Central memory CD8-positive, alpha-beta T cell (primary cell): ENCODE results near the gene HOXA9.

Source experiments
- ATAC-seq: fragments of 150-1000 bp; cut with Tn5 transposase; replicated peaks from 2 replicates; pipeline ENCODE4 v1.10.0; 2022; ENCODE audit warnings: mild to moderate bottlenecking, moderate FRiP score, moderate number of reproducible peaks; ENCODE audit not compliant: poor library complexity, severe bottlenecking; ENCODE audit errors: extremely low read depth
- DNase-seq, 2 donors: peaks; one replicate each; pipeline ENCODE4 v3.0.0; 2021; ENCODE audit warnings: low spot score in 2 of 2
- H3K27ac Mint-ChIP-seq: one replicate; pipeline ENCODE4 v1.8.0; 2022; ENCODE audit warnings: low read depth, mild to moderate bottlenecking, moderate library complexity, mixed read lengths
- H3K27me3 Mint-ChIP-seq: one replicate; pipeline ENCODE4 v1.8.0; 2022; ENCODE audit warnings: mixed read lengths
- H3K36me3 Mint-ChIP-seq: one replicate; pipeline ENCODE4 v1.8.0; 2022; ENCODE audit warnings: mild to moderate bottlenecking, moderate library complexity, mixed read lengths; ENCODE audit not compliant: insufficient read depth
- H3K4me1 Mint-ChIP-seq: one replicate; pipeline ENCODE4 v1.8.0; 2022; ENCODE audit warnings: mixed read lengths
- H3K4me3 Mint-ChIP-seq: one replicate; pipeline ENCODE4 v1.8.0; 2022; ENCODE audit warnings: mild to moderate bottlenecking, moderate library complexity, mixed read lengths
- H3K9me3 Mint-ChIP-seq: one replicate; pipeline ENCODE4 v1.8.0; 2022; ENCODE audit warnings: mixed read lengths

HOXA9 gene

DNA sequence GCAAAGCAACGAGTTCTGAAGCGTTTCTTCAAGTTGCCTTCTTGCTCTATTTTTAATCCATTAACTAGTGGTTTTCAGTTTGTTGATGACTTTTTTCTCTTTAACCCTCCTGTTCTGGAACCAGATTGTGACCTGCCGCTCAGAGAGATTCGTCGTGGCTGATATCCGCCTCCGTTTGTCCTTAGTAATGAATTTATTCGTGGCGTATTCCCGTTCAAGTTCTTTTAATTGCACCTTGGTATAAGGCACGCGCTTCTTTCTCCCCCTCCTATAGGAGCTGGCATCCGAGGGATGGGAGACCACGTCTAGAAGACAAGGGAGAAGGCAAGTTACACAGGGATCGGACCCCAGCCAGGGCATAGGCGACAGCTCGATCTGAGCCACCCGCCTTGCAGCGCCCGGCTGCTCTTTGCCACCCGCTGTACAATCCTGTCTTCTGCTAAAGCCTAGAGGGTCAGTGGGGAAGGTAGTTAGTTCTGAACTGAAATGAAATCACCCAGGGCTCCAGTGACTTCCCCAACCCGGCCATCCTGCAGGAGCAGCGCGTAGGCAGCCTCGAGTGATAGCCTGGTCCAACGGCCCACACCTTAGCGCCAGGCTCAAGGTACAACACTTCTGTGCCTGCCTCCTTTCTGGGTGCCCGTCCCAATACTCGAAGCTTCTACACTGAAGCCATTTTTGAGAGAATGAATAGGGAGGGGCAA is 33.0 kb upstream of the HOXA9 start:
- no peak for DNase-seq
- Mint-ChIP-seq H3K36me3 (peaks cover 17% of the 10 kb centered on the region), H3K27ac (peak overlapping the region; percentile 10), H3K9me3 (no peaks in the 10 kb centered on the region), H3K4me3 (peak overlapping the region; percentile 70), H3K27me3 (peaks cover 99% of the 10 kb centered on the region), H3K4me1 (peaks cover 32% of the 10 kb centered on the region)
- no peak for ATAC-seq

GRCh38 chr7:27197137-27198042 is 32.1 kb upstream of the HOXA9 start:
- Mint-ChIP-seq H3K4me1 (peaks cover 32% of the 10 kb centered on the region), H3K36me3 (peaks cover 17% of the 10 kb centered on the region), H3K4me3 (no peak overlapping the region), H3K27me3 (peaks cover 95% of the 10 kb centered on the region), H3K9me3 (no peaks in the 10 kb centered on the region), H3K27ac (no peak overlapping the region)
- no peak for ATAC-seq
- DNase-seq, result no peak

- Mint-ChIP-seq H3K36me3 (peaks cover 16% of the 10 kb centered on the region), H3K27ac (no peak overlapping the region), H3K27me3 (peaks cover 95% of the 10 kb centered on the region), H3K9me3 (no peaks in the 10 kb centered on the region), H3K4me1 (peaks cover 23% of the 10 kb centered on the region), H3K4me3 (no peak overlapping the region)
- peak; percentile 71 to 82 for DNase-seq
- ATAC-seq, result no peak
Measured at GRCh38 chr7:27196287-27196767, 31.0 kb upstream of the HOXA9 start.

GRCh38 chr7:27194686-27195379 is 29.5 kb upstream of the HOXA9 start:
- Mint-ChIP-seq H3K36me3 (peaks cover 9% of the 10 kb centered on the region), H3K27me3 (peaks cover 95% of the 10 kb centered on the region), H3K9me3 (no peaks in the 10 kb centered on the region), H3K4me1 (peaks cover 10% of the 10 kb centered on the region), H3K27ac (no peak overlapping the region), H3K4me3 (no peak overlapping the region)
- DNase-seq, result no peak
- ATAC-seq, result no peak

DNA sequence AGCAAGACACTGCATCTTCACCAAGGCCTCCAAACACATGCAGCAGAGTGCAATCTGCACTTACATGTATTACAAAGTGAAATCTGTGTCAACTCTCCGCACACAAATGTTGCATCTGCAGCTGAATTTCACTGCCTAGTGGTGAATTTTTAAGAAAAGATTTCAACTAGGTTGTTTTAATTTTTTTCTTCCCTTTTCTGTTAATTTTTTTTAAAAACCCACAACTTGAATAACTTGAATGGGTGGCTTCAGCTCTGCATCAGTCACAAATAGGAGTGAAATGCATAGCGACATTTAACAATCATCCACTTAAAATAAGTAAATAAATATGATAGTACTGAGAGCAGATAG is 28.6 kb upstream of the HOXA9 start:
- ATAC-seq (no peak), DNase-seq (no peak)
- no peak overlapping the region for H3K4me3 Mint-ChIP-seq
- no peak overlapping the region for H3K27ac Mint-ChIP-seq
- peaks cover 9% of the 10 kb centered on the region for H3K36me3 Mint-ChIP-seq
- H3K4me1 Mint-ChIP-seq, result peaks cover 14% of the 10 kb centered on the region
- no peaks in the 10 kb centered on the region for H3K9me3 Mint-ChIP-seq
- H3K27me3 Mint-ChIP-seq, result peaks cover 96% of the 10 kb centered on the region

DNA sequence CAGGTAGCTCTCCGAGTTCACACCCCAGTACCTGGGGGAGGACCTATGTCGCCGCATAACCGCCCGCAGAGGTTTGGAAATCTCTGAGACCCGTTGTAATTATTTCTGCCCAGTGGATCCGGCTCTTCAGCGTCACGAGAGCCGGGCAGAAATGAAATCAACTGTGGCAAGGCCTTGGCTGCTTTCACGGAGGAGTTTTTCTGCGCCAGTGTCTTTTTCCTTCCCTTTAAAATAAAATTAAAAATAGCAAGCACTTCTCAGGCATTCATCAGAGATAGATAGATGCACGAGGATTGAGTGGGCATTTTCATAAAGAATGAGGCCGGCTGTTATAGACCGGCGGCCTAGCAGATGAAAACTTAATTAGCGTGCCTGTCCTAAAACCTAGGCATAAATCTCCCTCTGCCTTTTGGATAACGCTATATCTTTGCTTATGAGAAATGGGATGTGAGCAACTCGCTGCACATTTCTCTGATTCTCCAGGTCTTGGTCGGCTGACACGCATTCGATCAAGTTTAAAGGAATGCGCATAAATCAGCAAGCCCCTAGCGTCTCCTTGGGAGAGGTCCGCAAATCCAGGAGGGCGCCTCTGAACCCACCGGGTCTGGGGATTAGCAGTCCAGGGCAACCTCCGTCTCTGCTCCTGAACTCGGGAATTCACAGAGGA is 28.1 kb upstream of the HOXA9 start:
- no peak overlapping the region for H3K27ac Mint-ChIP-seq
- H3K4me1 Mint-ChIP-seq, result peaks cover 15% of the 10 kb centered on the region
- no peak for ATAC-seq
- H3K9me3 Mint-ChIP-seq, result no peaks in the 10 kb centered on the region
- H3K27me3 Mint-ChIP-seq, result peaks cover 96% of the 10 kb centered on the region
- H3K4me3 Mint-ChIP-seq, result peak overlapping the region; percentile 13
- DNase-seq, result no peak
- H3K36me3 Mint-ChIP-seq, result peaks cover 6% of the 10 kb centered on the region

- Mint-ChIP-seq H3K9me3 (no peaks in the 10 kb centered on the region), H3K36me3 (peaks cover 11% of the 10 kb centered on the region), H3K4me1 (peaks cover 23% of the 10 kb centered on the region), H3K4me3 (peak overlapping the region; percentile 40), H3K27me3 (peaks cover 96% of the 10 kb centered on the region), H3K27ac (no peak overlapping the region)
- no peak for DNase-seq
- ATAC-seq, result no peak
Measured at GRCh38 chr7:27192546-27193334, 27.4 kb upstream of the HOXA9 start.

- H3K4me3 Mint-ChIP-seq, result peak overlapping the region; percentile 29
Measured at GRCh38 chr7:27191833-27192545, 26.7 kb upstream of the HOXA9 start.

GRCh38 chr7:27191161-27191731 is 25.9 kb upstream of the HOXA9 start:
- Mint-ChIP-seq H3K4me1 (peaks cover 31% of the 10 kb centered on the region), H3K4me3 (peak overlapping the region; percentile 19), H3K27me3 (peaks cover 96% of the 10 kb centered on the region), H3K36me3 (peaks cover 10% of the 10 kb centered on the region), H3K9me3 (no peaks in the 10 kb centered on the region), H3K27ac (no peak overlapping the region)
- ATAC-seq (no peak), DNase-seq (no peak)

More at GRCh38 chr7:27191833-27192545, 26.7 kb upstream of the HOXA9 start:
- H3K36me3 Mint-ChIP-seq, result peaks cover 10% of the 10 kb centered on the region
- peaks cover 29% of the 10 kb centered on the region for H3K4me1 Mint-ChIP-seq
- H3K27ac Mint-ChIP-seq, result no peak overlapping the region
- H3K27me3 Mint-ChIP-seq, result peaks cover 96% of the 10 kb centered on the region
- DNase-seq (no peak), ATAC-seq (no peak)
- H3K9me3 Mint-ChIP-seq, result no peaks in the 10 kb centered on the region

GRCh38 chr7:27189997-27190748 is 24.8 kb upstream of the HOXA9 start:
- Mint-ChIP-seq H3K27me3 (peaks cover 96% of the 10 kb centered on the region), H3K9me3 (no peaks in the 10 kb centered on the region), H3K36me3 (peaks cover 14% of the 10 kb centered on the region), H3K4me1 (peaks cover 42% of the 10 kb centered on the region), H3K27ac (no peak overlapping the region), H3K4me3 (peak overlapping the region; percentile 71)
- no peak for DNase-seq
- no peak for ATAC-seq
